Stimulated activated CD4-positive, alpha-beta T cell treated with anti-CD3 and anti-CD28 coated beads, Interleukin-15, amount 100 ng/mL, for 1 hour (primary cell): ENCODE results near the gene CD247.

Source experiments
- DNase-seq, 2 donors: peaks; one replicate each; pipeline ENCODE4 v3.0.0-alpha.2; 2020; ENCODE audit warnings: low read depth in 1 of 2, low spot score in 1 of 2

The CD247 gene

DNA sequence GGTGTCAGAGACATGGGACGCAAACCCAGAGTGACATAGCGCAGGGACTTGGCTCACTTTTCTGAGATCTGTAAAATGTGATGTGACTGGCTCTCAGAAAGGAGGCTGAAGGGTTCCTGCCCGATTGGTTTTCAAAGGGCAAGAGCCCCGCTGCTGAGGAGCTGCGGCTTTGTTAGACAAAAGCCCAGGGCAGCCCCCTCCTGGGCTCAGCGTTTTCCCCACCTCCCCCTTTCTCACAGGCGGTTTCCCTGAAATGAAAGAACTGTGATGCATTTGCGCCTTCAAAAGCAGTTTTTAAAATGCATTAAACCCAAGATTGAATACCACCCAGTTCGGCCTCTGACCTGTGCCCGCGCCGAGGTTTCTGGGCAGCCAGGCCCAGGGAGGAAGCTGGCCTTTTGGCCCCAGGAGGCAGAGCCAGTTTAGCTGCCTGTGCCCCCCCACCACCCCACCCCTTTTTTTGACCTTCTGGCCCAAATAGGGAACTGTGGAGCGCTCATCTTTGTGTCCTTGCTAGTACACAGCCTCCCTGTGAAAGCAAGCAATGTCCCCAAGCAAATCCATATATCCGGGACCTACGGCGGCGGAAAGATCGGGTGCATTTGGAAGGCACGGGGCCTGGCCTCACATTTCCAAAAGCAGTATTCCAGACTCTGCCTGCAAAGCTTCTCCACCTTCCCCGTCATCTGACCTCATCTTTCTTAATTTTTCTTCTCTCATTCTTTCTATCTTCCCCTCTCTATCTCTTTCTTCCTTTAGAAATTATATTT is 28.6 kb downstream of the CD247 start:
- no peak for DNase-seq

DNA sequence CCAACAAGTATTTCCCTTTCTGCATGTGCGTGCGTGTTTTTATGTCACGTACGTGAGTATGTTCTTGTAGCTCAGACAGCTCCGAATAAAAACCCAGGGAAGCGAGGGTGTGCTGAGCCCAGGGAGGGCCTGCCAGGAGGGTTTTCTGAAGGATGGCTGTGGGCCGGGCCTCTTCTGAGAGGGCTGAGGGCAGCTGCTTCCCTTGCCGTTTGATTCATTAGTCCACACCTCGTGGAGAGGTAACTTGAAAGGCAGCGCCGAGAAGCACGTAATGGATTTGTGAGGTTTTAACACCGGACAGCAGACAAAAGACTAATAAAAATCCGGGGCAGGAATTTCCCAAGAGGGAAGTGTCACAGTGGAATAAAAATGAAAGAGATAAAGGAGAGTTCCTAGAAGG is 29.5 kb downstream of the CD247 start:
- no peak for DNase-seq

DNA sequence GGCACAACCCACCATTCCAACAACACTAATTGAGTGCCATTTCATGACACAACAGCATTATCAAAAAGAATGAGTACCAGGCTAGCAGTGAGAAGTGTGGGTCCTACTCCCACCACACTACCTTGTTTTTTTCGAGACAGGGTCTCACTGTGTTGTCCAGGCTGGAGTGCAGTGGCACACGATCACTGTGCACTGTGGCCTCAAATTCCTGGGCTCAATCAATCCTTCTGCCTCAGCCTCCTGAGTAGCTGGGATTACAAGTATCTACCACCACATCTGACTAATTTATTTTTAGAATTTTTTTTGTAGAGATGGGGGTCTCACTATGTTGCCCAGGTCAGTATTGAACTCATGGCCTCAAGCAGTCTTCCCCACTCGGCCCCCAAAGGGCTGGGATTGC is 30.7 kb downstream of the CD247 start:
- no peak for DNase-seq

GRCh38 chr1:167486090-167486824 is 32.1 kb downstream of the CD247 start:
- DNase-seq = no peak

- no peak for DNase-seq
Measured at GRCh38 chr1:167484726-167485502, 33.4 kb downstream of the CD247 start.

GRCh38 chr1:167483790-167484189 is 34.5 kb downstream of the CD247 start:
- DNase-seq = no peak

- no peak for DNase-seq
Measured at GRCh38 chr1:167482184-167482583, 36.1 kb downstream of the CD247 start.

DNA sequence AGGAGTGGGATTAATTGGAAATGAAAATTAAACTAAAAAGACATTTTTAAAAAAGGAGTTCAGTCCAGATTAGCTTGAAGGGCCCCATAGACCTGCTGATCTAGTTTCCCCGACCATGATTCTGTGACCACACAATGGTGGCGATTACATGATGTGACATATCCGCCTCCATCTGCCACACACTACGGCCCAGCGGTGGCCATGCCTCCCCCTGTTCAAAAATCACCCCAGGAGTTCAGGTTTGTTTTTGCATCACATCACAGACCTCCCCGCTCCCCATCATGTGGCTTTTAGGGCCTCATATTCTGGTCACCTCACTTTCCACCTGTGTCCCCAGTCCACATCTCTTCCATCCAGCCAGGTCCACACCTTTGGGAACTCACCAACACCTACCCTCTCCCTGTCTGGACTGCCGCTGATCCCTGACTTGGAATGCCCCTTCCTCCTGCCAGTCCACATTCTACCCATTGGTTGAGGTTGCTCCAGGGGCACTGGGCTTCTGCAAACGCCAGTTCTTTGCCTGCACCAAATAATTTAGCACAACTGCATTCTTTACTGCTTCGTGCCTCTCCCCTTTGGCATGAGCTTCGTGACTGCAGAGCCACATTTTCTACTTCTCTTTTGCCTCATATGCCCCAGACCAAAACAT is 38.9 kb downstream of the CD247 start:
- no peak for DNase-seq

DNA sequence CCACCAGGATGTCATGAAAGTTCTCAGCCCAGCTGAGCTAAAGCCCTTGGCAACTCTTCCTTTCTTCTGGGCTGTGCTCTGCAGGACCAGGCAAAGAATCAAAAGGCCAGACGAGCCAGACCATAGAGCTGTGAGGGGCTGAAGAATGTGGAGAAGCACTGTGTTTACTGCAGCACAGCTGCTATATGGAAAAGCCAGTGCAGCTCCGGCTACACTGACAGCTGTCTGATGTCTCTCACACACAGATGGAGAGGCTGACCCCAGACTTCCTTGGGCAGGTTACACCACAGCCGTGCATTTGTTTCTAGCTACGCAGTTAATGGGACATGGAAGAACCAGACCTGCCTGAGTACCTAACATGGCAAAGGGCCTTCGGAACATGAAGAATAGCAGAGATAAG is 40.3 kb downstream of the CD247 start:
- no peak for DNase-seq

- DNase-seq = no peak
Measured at GRCh38 chr1:167476061-167476460, 42.3 kb downstream of the CD247 start.

GRCh38 chr1:167474191-167474641 is 44.1 kb downstream of the CD247 start:
- peak in 1 of 2 donors; percentile 33 for DNase-seq

DNA sequence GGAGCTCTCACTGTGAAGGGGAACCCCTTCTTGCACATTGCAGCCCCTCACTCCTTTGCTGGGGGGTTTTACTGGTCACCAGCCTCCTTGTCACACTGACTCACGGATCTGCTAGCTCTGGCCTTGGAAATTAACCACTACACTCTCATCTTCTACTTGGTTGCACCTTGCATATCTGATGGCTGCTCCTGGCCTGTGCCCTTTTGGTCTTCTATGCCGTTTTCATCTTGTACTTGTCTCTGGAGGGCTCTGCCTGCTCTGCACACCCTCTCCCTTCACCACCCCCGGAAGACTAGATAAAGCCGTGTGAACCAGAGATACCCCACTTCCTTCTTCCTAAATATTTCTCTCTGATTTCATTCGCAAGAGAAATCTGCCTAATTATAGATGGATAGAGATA is 44.6 kb downstream of the CD247 start:
- no peak for DNase-seq

GRCh38 chr1:167472752-167473521 is 45.4 kb downstream of the CD247 start:
- peak in 1 of 2 donors; percentile 36 for DNase-seq

DNA sequence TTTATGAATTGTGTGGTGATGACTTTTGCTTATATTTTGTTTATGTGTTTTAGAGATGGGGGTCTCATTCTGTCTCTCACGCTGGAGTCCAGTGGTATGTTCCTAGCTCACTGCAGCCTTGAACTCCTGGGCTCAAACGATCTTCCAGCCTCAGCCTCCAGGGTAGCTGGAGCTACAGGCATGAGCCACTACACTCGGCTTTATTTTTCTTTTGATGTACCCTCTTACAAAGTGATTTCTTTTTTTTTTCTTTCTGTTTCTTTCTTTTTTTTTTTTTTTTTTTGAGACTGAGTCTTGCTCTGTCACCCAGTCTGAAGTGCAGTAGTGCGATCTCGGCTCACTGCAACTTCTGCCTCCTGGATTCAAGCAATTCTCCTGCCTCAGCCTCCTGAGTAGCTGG is 46.8 kb downstream of the CD247 start:
- no peak for DNase-seq

- no peak for DNase-seq
Measured at GRCh38 chr1:167469280-167469965, 48.9 kb downstream of the CD247 start.

DNA sequence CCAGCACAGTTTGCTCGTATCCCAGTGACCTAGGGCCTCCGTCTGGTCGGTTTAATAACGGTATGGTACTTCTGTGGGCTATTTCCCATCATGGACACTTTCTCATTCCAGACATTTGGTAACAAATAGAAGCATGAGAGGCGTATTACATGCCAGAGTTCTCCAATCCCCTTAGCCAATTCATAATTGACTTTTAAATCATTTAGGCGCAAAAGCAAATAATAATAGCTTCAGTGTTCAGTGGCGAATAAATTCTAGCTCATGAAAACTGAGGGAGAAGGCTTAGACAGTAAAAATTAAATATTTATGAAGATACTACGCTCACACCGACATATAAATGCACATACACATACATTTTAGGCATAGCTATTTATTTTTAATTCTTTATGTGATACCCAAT is 50.6 kb downstream of the CD247 start:
- no peak for DNase-seq

GRCh38 chr1:167467126-167467710 is 51.1 kb downstream of the CD247 start:
- no peak for DNase-seq

- no peak for DNase-seq
Measured at GRCh38 chr1:167465743-167466142, 52.6 kb downstream of the CD247 start.

GRCh38 chr1:167465018-167465417 is 53.3 kb downstream of the CD247 start:
- DNase-seq = no peak
